ENCODE results near the gene TRIP10.

TRIP10 gene

DNA sequence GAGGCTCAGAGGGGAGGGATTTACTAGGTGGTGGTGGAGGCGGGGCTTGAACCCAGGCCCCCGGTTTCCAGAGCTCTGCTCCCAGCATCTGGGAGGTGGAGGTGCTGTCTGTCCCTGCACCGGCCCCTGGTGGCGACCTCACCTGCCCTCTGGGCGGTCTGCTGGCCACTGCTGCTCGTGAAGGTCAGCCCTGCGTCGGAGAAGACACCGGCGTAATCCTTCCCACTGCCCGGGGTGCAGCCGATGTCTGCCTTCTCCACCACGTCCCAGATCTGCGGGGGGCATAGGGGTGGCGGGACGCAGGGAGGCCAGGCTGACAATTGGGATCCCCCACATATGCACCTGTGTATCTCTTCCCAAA, 31.8 kb upstream of the TRIP10 start:
- TF ChIP-seq, protein P1, sequence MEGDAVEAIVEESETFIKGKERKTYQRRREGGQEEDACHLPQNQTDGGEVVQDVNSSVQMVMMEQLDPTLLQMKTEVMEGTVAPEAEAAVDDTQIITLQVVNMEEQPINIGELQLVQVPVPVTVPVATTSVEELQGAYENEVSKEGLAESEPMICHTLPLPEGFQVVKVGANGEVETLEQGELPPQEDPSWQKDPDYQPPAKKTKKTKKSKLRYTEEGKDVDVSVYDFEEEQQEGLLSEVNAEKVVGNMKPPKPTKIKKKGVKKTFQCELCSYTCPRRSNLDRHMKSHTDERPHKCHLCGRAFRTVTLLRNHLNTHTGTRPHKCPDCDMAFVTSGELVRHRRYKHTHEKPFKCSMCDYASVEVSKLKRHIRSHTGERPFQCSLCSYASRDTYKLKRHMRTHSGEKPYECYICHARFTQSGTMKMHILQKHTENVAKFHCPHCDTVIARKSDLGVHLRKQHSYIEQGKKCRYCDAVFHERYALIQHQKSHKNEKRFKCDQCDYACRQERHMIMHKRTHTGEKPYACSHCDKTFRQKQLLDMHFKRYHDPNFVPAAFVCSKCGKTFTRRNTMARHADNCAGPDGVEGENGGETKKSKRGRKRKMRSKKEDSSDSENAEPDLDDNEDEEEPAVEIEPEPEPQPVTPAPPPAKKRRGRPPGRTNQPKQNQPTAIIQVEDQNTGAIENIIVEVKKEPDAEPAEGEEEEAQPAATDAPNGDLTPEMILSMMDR (IDR thresholded peaks at IDR 0.05) = no peak

DNA sequence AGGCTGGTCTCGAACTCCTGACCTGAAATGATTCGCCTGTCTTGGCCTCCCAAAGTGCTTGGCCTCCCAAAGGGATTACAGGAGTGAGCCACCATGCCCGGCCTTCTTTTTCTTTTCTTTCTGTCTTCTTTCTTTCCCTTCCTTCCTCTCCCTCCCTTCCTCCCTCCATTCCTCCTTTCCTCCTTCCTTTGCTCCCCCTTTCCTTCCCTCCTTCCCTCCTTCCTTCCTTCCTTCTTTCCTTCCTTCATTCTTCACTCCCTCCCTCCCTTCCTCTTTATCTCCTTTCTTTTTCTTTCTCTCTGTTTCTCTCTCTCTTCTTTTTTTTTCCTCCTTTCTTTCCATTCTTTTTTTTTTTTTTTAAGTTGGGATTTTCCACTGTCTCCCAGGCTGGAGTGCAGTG, 31.1 kb upstream of the TRIP10 start:
- TF ChIP-seq, protein P1 (IDR thresholded peaks at IDR 0.05) = no peak

DNA sequence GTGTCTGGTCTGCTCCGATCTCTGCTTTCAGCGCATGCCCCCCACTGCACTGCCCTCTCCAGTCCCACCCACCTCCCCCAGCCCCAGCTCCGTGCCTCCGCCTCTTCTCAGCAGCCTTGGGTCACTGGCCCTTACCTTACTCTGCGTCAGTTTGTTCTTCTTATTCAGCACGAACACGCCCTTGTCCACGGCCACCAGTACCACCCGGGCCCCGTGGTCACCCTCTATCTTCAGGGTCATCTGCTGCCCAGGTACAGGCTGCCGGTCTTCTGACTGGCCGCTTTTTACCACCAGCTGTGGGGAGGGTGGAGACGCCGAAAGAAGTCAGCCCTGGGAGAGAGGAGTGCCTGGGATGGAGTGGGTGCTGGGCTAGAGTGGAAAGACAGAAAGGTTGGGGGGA, 29.9 kb upstream of the TRIP10 start:
- TF ChIP-seq, protein P1 (IDR thresholded peaks at IDR 0.05) = no peak

DNA sequence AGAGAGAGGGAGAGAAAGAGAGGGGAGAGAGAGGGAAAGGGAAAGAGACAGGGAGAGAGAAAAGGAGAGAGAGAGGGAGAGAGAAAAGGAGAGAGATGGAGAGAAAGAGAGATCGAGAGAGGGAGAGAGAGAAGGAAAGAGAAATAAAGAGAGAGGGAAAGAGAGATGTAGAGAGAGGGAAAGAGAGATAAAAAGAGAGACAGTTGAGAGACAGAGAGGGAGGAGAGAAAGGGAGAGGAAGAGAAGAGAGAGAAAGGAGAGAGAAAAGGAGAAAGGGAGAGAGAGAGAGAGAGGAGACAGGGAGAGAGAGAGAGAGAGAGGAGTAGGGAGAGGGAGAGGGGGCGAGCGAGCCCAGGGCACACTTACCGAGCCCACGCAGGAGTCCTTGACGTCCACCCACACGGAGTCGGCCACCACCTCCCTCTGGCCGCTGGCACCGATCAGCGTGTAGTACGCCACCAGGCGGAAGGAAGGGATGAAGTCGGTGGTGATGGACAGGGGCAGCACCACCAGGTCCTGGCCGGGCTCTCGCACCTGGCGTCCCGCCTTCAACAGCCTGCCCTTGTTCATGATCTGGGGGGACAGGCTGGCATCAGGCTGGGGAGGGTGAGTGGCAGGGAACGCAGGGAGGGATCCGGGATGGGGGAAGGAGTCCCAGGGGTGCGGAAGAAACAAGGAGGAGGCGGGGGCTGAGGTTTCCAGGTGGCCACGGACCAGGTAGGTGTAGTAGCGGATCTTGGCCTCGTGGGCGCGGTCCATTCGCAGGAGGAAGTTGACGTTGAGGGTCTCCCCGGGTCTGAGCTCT, 29.0 kb upstream of the TRIP10 start:
- TF ChIP-seq, protein P1 (IDR thresholded peaks at IDR 0.05) = no peak; the same call in 1 of the 2 replicates

DNA sequence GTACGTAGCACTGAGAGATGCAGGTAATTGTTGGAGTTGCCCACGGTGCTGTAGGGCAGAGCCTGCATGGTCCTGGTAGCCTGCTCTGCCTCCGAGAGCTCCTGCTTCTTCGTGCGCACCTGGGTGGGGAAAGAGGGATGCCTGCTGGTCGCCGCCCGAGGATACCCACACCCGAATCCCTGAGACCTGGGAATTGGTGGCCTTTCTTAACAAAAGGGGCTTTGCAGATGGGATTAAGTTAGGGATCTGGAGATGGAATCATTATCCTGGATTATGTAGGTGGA, 28.5 kb upstream of the TRIP10 start:
- TF ChIP-seq, protein P1 (IDR thresholded peaks at IDR 0.05) = no peak

DNA sequence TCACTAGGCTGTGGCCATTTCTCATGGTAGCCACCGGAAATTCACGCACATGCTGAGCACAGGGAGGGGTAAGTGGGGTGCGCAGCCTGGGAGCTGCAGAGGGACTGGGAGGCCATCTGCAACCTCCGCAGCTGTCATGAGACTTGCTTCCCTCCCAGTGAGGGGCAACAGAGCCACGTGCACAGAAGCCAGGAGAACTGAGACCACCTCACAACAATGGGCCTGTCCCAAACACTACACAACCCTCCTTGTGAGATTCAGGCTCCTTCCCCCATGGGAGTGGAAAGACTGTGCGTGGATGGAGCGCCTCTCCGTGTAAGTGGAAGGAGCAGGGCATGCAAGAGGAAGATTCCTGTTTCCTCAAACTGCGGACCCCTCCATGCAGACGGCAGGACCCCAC, 27.9 kb upstream of the TRIP10 start:
- TF ChIP-seq, protein P1 (IDR thresholded peaks at IDR 0.05) = no peak

DNA sequence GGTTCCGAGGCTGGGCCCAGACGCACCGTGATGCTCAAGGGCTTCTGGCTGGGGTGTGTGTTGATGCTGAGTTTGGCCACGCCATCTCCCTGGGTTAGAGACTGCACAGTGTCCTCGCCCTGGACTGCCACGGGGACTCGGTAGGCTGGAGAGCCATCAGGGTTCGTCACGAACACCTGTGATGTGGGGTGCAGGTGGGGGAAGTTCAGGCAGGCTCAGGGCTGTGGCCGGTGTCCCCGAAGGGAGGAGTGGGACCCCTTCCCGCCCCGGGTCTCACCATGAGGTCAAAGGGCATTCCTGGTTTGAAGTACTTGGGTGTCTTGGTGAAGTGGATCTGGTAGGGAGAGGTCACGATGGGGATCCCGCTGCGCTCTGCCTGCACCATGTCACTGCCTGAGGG, 27.2 kb upstream of the TRIP10 start:
- TF ChIP-seq, protein P1 (IDR thresholded peaks at IDR 0.05) = no peak
